NCI-H82 treated with DMSO at 0.1 percent for 48 hours (cell line): Measurements from ENCODE around the gene IFI6.
A peak's percentile ranks its signal among the peaks of the same experiment; 100 is the strongest.
"Not testable (repeated sequence)": the region's sequence is repeated elsewhere in the genome, so short reads cannot be mapped to it uniquely, and the experiment has no call there.

Source experiments
- DNase-seq: peaks from one replicate; lab custom pipeline; 2025; ENCODE audit not compliant: unreplicated experiment; lab: John Stamatoyannopoulos, UW

Gene IFI6

DNA sequence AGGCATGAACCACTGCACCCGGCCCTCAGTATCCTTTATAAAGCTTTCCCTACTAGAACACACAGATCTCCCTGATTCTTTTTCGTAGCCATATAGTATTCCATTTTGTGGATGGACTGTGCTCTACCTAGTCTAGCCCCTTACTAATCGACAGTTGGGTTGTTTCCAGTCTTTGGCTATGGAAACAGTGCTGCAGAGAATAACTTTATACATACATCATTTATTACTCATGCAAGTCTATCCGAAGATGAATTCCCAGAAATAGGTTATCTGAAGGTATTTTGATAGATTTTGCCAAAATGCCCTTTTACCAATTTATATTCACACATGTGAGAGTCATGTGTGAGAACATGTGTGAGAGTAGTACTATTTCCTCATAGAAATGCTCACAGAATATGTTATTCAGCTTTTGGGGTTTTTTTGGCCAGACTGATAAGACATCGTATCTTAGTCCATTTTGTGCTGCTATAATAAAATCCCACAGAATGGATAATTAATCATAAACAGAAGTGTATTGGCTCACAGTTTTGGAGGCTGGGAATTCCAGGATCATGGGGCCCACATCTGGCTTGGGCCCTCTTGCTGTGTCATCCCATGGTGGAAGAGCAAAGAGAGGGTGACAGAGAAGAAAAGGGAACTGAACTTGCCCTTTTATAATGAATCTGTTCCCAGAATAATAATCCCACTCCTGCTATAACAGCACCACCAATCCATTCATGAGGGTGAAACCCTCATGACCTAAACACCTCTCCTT lies 19.7 kb downstream of the IFI6 start:
- DNase-seq = no peak

DNA sequence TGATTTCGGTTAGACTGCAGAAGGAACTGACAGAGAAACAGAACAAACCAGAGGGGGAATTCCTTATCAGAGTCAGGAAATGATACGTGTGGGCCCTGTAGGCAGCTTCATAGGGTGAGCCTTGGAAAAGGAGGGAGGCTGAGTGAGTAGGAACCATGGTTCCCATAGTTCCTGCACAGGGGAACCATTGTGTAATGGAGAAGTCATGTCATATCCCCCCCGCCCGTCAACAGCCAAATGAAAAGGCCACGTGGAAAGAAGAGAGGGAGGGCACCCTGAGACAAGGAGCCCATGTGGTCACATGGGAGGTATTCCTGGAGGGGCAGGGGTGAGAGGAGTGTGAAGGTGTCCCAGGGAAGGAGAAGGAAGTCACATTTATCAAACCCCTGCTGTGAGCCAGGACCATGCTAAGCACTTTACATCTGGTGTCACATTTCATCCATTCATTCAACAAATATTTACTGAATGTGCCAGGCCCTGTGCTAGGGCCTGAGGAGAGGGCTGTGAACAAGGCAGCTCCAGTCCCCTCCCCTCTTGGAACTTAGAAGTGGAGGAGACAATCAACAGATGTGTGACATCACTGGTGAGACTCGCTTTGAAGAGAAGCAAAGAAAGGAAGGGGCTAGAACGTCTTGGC lies 21.3 kb downstream of the IFI6 start:
- DNase-seq = no peak

DNA sequence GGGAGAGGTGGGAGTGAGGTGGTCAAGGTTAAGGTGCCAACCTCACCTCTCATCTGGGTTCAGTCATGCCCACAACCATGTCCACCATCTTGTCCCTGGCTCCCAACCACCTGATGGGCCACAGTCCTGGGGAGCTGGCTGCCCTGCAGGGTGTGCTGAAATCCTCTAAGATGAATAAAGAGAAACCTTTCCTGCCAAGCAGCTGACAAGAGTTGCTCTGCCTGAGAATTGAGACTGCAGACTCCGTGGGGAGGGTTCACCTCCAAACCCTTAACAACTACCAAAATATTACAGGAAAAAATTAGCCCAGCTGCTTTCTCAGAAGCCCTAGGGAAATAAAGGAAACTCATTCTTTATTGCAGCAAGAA lies 21.8 kb downstream of the IFI6 start:
- DNase-seq = no peak

DNA sequence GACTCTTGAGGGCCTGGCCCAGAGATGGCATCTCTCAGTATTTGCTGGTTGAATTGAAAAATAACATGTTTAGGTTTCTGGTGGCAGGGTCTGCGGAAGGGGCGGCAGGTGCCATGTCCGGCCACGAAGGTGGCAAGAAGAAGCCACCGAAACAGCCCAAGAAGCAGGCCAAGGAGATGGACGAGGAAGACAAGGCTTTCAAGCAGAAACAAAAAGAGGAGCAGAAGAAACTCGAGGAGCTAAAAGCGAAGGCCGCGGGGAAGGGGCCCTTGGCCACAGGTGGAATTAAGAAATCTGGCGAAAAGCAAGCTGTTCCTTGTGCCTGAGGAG lies 22.7 kb downstream of the IFI6 start:
- no peak for DNase-seq

DNA sequence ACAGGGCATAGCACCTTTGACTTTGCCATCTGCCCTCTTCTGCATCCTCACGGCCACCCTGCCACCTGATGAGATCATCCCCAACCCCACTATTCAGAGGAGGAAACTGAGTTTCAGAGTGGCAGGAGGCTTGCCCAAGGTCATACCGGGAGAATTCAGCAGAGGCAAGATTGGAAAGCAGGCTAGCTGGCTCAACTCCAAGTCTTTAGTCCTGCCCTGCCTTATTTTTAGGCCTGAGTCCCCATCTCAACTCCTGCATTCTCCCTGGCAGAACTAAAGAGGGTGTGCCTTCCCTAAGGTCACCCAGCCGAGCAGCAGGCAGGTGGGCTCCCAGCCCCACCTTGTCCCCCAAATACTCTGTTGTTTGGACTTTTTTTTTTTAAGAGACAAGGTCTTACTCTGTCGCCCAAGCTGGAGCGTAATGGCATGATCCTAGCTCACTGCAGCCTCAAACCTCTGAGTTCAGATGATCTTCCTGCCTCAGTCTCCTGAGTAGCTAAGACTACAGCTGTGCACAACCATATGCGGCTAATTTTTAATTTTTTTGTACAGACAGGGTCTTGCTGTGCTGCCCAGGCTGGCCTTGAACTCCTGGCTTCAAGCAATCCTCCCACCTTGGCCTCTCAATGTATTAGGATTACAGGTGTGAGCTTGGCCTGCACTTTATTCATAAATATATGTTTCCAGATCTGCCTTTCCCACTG lies 23.2 kb downstream of the IFI6 start:
- no peak for DNase-seq

DNA sequence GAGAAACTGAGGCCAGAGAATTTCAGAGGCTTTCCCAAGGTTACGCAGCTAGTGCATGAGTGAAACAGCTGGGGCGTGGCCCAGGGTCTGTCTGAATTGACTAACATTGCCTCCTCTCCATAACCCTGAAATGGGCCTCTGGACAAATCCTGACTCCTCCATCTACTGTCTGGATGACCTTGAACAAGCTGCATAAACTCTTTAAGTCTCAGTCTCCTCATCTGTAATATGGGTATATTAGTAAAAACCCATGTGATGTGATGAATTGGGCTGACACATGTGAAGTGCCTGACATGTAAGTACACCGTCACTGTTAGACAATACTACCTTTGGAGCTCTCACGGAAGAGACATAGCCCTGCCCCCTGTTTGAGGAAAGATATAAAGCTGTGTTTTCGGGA lies 24.7 kb downstream of the IFI6 start:
- DNase-seq = no peak

DNA sequence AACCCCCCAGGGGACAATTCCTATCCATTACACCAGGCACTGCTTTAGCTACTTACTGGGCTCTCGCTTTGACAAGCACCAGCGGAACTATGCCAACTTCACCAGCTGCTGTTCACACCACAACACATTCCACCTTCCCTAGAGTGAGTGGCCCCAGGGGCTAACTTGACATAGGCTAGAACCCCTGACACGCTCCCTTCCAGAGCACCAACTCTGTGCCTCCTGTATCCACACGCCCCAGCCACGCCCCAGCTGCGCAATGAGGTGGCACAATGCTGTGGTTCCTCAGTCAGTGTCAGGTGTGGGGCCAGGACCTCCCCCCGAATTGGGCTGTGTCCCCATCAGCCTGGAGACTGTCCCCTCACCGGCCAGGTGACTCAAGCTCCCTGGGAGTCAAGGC lies 25.3 kb downstream of the IFI6 start:
- no peak for DNase-seq

DNA sequence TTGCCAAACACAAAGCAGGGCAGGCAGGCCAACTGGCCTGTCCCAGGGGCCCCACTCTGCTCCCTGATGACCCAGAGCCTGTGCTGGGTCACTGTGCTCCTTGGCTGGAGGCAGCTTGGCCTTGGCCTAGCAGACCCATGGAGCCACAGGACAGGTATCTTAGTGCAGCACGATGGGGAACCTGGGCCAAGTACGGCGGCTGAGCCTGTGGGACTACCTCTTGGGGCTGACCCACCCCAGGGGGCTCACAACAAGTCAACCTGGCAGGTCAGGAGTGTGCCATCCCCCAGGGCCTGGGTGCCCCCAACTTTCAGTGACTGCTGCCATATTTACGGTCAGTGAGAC lies 26.9 kb downstream of the IFI6 start:
- DNase-seq = no peak

DNA sequence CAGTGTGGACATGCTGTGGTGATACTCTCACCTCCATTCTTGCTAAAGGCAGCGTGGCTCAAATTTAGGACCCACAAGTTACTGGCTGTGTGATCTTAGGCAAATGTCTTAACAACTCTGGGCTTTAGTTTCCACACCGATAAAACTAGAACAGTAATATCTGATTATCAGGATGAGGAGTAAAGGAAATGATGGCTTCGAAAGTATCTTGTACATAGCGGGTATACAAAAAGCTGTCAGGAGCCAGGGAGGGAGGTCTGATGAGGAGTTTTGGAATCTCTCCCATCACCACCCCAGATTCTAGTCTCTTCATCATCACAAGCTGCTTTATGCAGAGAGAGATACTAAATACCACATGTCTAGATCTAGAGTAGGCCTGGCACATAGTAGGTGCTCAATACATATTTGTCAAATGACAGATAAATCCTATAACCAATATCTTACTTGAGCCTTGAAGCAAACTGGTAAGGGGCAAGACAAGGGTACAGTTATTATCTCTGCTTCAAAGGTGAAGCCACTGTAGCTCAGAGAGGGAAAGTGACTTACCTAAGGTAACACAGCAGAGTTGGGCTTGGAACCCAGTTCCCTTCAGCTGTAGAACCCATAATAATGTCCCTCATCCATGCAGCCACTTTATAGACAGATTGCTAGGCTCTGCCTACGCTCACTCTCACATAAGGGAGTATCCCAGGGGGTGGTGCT lies 27.5 kb downstream of the IFI6 start:
- no peak for DNase-seq

DNA sequence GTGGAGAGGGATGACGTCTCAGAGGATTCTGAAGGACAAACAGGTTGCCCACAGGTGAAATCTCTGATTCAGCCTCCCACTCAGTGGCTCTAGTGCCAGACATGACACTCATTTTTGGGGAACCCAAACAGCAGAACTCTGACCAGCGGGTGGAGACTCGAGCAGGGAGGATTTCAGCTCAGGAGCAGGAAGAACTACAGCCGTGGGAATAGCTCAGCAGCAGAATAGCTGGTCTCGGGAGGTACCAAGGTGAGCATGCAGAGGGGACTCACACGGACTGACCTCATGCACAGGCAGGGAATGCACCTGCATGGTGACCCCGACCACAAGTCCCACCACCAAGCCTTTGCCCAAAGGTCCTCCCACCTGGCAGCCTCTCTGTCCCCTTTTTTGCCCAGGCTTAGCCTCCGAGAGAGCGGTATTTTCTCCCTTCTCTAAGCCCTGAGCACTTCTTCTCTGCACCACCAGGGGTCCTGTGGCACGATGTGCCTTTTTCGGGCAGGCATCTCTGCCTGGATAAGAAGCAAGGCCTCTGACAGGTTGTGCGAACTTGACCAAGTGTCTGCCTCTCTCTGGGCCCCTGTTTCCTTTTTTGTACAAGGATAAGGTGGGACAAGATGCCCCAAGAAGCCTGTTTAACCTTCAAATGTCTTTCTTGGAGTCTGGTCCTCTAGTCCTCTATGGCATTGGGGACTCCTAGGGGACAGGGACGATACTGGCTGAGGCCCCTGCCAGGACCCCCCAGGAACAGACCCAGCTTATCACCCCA lies 28.2 kb downstream of the IFI6 start:
- DNase-seq = peak; percentile 72

DNA sequence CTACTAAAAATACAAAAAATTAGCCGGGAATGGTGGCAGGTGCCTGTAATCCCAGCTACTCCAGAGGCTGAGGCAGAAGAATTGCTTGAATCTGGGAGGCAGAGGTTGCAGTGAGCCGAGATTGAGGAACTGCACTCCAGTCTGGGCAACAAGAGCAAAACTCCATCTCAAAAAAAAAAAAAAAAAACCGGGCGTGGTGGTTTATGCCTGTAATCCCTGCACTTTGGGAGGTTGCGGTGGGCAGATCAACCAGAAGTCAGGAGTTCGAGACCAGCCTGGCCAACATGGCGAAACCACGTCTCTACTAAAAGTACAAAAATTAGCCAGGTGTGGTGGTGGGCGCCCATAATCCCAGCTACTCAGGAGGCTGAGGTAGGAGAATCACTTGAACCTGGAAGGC lies 31.5 kb downstream of the IFI6 start:
- not testable (repeated sequence) for DNase-seq

DNA sequence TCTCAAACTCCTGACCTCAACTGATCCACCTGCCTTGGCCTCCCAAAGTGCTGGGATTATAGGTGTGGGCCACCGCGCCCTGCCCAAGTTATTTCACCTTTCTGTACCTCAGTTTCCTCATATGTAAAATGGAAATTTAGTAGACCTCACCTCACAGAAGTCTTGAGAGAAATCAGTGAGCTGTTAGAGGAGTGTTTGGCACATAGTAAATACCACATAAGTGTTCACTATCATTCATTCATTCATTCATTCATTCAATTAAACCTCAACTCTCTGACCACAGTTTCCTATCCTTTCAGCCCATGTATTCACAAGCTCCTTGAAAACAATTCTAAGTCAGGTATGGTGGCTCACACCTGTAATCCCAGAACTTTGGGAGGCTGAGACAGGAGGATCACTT lies 33.2 kb downstream of the IFI6 start:
- no peak for DNase-seq

DNA sequence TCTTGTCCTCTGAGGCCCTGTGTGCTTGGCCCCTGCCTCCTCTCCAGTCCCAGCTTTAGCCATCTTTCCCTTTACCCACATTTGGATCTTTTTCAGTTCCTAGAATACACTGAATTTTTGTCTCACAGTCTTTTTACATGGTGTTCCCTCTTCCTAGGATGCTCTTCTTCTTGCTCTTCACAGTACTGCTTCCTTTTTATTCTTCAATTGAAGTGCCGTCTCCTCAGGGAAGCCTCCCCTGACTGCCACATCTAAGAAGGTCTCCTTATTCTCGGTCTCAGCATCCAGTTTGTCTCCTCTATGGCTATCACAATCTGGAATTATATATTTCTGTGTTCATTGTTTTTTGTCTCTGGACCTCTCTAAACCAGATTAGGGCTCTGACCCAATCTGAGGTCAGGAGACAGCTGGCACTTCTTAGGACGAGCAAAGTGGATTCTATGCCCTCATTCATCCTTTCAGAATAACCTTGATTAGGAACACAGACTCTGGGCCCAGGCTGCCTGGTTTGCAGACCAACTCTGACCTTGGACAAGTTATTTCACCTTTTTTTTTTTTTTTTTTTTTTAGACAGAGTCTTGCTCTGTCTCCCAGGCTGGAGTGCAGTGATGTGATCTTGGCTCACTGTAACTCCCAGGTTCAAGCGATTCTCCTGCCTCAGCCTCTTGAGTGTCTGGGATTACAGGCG lies 33.8 kb downstream of the IFI6 start:
- peak; percentile 72 for DNase-seq

DNA sequence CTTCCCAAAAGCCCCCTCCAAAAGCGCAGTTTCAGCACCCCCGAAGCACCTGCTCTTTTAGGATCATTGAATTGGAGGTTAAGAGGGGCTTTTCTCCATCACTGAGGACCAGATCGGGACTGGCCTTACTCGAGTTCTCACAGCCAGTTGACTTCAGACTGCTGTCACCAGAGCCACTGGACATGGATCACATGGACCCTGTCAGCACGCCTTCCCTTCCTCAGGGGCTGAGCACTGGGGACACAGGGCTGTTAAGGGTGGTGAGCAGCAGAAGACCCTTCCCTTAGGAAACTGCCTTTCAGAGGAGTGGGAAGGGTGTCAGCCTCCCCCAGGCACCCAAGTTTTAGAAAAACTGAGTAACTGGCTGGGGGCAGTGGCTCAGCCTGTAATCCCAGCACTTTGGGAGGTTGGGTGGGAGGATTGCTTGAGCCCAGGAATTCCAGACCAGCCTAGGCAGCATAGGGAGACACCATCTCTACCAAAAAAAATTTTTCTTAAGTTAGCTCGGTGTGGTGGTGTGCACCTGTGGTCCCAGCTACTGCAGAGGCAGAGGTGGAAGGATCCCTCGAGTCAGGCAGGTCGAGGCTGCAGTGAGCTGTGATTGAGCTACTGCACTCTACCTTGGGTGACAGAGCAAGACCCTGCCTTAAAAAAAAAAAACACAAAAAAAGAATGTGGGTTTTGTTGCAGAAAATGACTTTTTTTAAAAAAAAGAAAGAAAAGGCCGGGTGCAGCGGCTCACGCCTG lies 36.4 kb downstream of the IFI6 start:
- DNase-seq = no peak

DNA sequence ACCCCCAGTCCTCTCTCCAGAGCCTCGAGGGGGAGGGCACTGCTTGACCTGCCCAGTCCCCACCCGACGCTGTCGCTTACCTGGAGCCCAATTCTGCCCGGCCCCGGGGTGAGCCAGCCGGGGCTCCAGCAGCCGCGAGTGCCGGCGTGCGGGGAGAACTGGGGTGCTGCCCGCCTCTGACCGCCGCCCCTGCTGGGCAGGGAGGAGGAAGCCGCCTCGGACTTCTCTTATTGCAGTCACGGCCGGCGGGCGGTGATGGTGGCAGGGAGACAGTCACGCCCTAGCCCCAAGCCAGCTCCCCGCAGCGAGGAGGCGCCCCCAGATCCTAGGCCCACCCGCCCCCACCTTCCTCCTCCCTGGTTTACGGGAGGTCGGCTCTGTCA lies 37.0 kb downstream of the IFI6 start, which contains the start of gene FGR:
Gene FGR (minus strand): TSS at position 201 of the 383 bp plus-strand sequence. CDS start 11,269 bp downstream, outside the sequence.
- no peak for DNase-seq

DNA sequence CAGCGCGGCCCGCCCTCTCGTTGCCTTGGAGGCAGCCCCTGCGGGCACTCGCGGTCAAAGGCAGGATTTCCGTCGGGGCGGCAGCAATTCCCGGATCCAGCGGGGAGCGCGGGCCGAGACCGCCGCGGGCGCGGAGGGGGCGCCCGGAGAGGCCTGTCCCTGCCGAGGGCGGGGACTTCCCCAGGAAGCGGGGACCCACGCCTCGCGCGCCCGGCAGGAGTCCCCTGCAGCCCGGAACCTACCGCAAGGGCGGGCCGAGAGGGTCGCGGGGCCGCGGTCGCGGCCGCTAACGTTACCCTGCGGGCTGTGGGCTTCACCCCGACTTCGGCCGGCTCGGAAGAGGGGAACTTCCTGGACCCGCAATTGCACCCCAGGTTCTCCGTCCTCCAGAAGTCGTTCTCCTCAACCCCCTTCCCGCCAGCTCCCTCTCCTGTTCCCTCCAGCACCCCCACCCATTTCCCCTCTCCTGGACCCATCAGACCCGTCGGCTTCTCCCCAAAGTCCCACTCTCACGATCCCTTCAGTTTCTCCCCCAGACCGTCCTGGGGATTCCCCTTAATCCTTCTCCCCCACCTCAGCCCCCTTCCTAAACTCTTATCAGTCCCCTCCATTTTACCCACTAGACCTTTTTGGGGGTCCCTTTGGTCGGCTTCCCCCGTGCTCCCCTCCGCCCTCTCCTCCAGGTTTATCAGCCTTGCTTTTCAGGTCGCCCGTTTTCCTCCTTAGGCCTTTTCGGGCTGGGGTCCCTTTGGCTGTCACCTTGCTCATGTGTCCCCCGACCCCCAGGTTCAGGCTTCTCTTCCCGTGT lies 37.6 kb downstream of the IFI6 start:
- DNase-seq = no peak

DNA sequence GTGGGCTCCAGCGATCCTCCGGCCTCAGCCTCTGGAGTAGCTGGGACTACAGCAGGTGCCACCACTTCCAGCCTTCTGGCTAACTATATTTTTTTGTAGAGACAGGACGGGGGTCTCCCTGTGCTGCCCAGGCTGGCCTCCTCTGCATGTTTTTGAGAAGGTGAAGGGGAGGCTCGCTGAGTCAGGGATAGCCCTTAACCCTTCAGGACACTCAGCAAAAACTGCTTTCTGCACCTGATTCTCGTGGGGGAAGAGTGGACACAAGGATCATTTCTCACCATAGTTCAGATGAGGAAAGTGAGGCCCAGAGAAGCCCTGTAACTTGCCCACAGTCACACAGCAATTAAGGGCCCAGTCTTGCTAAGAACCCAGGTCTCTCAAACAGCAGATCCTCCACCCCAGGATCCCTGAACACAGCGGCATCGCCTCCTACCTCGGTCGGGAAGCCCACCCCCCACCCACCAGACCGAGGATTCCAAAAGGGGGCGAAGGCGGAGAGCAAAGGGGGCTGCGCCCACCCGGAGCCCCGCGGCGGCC lies 38.3 kb downstream of the IFI6 start:
- DNase-seq = no peak

DNA sequence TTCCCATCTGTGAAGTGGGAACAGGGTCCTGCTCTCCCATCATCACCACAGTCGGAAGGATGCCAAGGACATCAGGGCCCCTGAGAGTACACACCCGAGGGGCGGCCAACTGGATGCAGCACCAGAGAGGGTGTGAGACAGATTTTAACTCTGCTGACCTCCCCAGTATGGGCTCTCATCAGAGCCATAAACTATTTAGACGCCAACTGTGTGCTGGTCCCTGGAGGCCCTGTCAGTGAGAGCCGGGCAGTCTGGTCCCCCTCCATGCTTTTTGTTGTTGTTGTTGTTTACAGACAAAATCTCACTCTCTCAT lies 38.7 kb downstream of the IFI6 start:
- DNase-seq = no peak
